Amniotic epithelial cell (primary cell): Measurements from ENCODE around the gene SGPP2.
A peak's percentile ranks its signal among the peaks of the same experiment; 100 is the strongest.

Source experiments
- DNase-seq: peaks from one replicate; pipeline ENCODE4 v3.0.0-alpha.2; 2010; ENCODE audit warnings: low read depth

SGPP2 gene

GRCh38 chr2:222525811-222526210, 101.5 kb downstream of the SGPP2 start:
- DNase-seq: no peak

DNA sequence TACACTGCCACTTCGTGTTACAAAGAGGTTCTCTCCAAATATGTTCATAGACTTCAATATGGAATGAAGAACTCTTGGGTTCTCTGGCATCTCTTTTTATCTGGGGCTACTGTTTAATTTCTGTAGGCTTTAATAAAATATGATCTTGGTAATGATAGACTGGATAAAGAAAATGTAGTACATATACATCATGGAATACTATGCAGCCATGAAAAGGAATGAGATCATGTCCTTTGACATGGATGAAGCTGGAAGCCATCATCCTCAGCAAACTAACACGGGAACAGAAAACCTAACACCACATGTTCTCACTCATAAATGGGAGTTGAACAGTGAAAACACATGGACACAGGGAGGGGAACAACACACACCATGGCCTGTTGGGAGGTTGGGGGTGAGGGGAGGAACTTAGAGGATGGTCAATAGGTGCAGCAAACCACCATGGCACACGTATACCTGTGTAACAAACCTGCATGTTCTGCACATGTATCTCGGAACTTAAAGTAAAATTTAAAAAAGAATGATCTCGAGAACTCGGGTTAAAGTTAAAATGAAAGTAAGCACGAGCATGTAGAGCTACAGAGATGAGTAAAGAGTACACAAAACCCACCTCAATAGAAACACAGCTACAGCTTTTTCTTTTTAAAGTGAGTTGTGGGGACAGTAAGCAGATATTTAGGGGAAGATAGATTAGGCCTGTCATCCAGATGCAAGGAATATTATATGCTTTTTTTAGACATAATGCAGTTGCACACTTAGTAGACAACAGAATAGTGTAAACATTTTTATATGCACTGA, 102.3 kb downstream of the SGPP2 start:
- no peak for DNase-seq

GRCh38 chr2:222532315-222532714, 108.0 kb downstream of the SGPP2 start:
- DNase-seq: no peak

- no peak for DNase-seq
Measured at GRCh38 chr2:222535477-222535876, 111.1 kb downstream of the SGPP2 start.

- DNase-seq: no peak
Measured at GRCh38 chr2:222538535-222538934, 114.2 kb downstream of the SGPP2 start.

- no peak for DNase-seq
Measured at GRCh38 chr2:222544661-222545060, 120.3 kb downstream of the SGPP2 start.

DNA sequence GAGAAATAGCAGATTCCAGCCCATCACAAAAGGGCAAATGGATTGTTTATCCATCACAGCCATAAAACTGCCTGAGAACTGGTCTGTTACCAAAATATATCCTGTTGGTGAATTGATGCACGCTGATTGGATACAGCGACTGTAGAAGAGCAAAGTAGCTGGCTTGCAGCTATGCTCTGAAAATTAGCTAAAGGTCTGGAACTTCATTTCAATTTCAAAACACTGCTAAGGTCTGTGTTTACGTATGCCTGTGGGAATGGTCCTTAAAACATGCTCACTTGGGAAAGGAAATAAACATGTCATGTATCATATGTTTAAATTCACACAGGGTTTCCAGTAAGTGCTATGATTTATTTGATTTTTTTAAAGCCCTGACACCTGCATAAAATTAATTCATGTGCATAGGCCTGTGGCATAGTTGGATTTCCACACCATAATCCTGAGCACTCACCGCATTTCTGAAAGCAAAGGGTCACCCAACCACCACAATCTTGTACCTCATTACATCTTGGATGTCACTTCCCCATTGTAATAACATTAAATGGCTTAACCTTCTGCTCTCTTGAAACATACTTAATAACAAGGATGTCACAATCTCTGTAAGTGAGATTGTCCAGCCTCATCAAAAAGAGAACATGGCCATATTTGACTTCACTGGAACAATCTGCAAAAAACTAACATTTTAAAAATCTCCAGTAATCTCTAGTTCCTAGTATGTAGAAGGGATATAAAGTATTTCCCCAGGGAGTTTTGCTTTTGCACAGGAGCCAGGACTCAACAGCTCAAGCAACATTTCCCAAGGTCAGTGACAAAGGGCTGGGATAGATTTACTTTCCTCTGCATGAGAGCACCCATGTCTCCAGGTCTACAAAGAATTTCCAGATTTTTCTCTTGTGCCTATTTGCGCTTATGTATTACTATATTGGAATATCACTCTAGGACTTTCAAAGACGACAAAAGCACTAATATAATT, 121.8 kb downstream of the SGPP2 start:
- DNase-seq: peak; percentile 1

- no peak for DNase-seq
Measured at GRCh38 chr2:222547083-222547482, 122.7 kb downstream of the SGPP2 start.

DNA sequence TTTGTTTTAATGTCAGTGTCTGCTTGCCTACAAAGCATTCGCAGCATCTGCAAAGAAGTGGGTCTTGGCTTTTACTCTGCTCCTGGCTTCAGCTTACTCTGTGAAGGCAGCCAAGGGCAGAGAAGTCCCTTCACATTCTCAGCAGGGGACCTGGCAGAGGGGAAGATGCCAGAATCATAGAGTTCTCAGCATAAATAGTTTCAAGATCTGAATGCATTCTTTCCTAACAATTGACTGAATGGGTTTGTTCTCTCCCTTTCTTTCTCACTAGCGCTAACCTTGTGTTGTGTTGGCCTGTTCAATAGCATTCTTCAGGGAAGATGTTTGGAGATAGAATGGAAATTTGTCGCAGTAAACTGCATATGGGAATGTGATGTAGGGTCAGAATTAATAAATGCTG, 124.6 kb downstream of the SGPP2 start:
- no peak for DNase-seq

DNA sequence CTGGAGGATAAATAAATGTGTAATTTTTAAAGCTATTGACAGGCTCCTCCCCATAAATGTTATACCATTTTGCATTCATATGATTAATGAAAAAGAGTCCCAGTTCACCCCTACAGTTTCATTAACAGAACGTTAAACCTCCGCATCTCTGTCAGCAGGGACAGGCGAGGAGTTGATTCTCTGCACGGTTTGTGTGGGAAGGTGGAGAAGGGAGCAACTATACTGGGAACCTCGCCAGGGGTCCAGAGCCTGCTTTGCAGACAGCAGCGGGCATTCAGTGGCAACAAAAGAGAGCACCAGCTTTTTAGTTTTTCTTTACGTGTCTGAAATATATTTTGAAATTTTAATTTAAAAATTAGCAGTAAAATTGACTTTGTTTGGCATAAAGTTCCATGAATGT, 130.2 kb downstream of the SGPP2 start:
- no peak for DNase-seq

GRCh38 chr2:222561151-222561550, 136.8 kb downstream of the SGPP2 start:
- DNase-seq: no peak

DNA sequence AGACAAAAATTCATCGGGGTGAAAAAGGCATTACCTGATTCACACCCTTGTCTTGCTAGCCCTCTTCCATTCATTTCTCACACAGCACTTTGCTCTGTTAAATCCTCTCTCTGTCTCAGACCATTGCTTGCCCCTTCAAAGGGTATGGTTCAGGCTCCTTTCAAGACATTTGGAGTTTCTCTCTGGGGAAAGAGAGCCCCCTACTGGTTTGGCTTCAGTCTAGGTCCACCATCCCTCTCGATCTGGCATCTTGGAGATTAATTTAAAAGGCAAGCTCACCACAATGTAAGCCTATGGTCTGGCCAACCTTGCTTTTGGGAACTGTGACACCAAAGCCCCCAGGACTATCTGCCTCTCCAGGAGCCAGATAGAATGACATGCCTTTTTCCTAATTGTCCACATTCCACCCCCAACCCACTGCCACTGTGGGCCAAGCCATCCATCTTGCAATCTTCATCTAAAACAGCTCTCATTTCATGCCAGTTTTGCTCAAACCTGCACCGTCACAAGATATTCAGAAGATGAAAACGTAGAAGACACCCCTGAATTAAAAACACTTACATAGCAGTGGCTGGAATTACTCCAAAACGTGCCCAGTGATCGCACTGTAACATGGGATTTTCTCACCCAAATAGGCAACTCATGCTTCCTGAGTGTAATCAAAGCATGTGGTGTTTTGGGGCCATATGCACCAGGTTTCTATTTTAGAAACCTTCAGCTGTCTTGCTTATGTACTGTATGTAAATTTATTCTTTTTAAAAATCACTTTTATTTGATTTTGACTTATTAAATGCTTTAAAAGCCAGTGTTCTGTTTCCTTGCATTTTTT, 137.7 kb downstream of the SGPP2 start:
- DNase-seq: peak; percentile 51

- no peak for DNase-seq
Measured at GRCh38 chr2:222563106-222563718, 138.9 kb downstream of the SGPP2 start.

DNA sequence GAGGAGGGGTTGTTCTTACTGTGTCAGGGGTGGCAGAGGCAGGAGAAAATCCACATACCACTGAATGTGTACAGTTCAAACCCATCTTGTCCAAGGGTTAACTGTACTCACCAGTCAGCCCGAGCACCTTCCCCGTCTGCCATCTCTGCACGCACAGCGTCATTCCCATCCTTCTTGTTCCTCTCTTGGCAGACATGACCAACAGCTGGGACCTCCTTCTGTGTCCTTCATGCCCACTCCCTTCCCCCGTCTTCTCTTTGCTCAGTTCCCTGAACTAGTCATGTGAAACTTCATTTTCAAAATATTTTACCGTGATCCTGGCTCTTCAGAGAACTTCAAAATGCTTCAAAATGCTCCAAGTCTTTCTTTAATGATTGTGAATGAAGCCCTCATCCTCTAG, 139.6 kb downstream of the SGPP2 start:
- no peak for DNase-seq

GRCh38 chr2:222566229-222566628, 141.9 kb downstream of the SGPP2 start:
- DNase-seq: no peak

DNA sequence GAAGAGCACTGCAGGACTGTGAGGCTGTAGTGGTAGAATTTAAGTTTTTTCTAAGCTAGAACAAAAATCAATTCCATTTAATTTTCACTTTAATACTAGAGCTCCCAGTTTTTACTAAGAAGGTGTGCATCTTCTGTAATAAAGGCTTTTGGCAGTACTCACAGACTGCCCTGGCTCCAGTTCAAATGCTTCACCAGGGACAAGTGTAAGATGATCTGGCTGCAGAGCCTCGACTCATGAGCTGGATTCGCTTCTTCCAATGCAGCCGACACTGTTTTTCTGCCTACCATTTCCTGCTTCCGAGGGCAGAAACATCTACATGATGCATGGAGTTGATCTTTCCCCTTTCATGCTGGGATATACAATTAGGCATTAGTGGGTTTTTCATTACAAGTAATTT, 144.5 kb downstream of the SGPP2 start:
- peak; percentile 15 for DNase-seq

DNA sequence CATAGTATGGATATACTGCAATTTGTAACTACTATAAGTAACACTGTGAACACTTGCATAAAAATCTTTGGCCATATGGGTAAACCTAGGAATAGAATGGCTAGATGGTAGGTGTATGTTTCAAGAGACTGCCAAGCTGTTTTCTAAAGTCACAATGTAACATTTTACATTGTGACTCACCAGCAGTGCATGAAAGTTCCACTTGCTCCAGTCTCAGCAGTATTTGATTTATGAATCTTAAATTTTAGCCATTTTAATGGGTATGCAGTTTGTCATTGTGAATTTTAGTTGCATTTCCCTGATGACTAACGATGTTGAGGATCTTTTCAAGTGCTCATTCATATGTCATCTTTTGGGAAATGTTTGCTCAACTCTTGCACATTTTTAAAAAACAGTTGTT, 145.5 kb downstream of the SGPP2 start:
- DNase-seq: peak; percentile 19

GRCh38 chr2:222572264-222572721, 147.9 kb downstream of the SGPP2 start:
- DNase-seq: no peak

DNA sequence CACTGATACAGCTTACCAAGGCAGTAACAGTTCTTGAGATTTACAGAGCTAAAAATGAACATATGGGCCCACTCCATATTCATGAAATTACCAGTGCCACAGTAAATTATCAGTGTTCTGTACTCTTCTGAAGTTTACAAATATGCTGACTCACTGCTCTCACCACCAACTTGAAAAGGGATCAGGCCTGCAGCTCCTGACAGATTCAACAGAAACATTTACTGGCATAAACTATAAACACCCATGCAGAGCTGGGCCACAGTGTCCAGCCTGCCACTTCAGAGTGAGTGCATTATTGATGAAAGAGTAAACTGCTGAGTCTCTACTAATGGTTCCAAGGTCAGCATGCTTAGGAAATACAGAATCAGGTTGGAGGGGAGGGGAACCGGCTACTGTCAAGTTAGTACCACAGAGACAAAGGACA, 148.4 kb downstream of the SGPP2 start:
- peak; percentile 83 for DNase-seq

GRCh38 chr2:222575618-222576017, 151.3 kb downstream of the SGPP2 start:
- DNase-seq: no peak
